ENCODE results near the gene SFT2D1.
"Not testable (repeated sequence)": the region's sequence is repeated elsewhere in the genome, so short reads cannot be mapped to it uniquely, and the experiment has no call there.

SFT2D1 gene

GRCh38 chr6:166365806-166366205 lies 23.5 kb upstream of the SFT2D1 start:
- no peak for DNase-seq (ENCODE audit: low read depth)
- H3K4me3 ChIP-seq (ENCODE audit: low read depth, low read length): no peak overlapping the region

DNA sequence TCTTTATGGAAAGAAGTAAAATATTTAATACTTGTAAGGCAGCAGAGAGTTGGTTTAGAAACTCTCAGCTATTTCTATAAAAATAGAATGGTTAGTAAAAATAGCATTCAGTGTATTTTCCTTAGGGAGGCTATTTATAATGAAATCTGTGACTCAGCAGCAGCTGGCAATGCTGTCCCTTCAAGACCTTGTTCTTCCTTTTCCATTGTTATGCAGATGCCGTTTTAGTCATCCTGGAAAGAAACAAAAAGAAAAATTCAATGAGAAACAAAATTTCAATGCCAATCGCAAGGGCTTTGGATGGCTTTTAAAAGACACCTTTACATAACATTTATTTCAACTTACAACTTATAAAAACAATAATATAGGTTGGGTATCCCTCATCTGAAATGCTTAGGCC lies 22.9 kb upstream of the SFT2D1 start:
- H3K4me3 ChIP-seq (ENCODE audit: low read depth, low read length): no peak overlapping the region
- DNase-seq (ENCODE audit: low read depth): peak; percentile 39

- no peak overlapping the region for H3K4me3 ChIP-seq (ENCODE audit: low read depth, low read length)
- no peak for DNase-seq (ENCODE audit: low read depth)
These were observed 22.1 kb upstream of the SFT2D1 start for GRCh38 chr6:166364456-166364855.

DNA sequence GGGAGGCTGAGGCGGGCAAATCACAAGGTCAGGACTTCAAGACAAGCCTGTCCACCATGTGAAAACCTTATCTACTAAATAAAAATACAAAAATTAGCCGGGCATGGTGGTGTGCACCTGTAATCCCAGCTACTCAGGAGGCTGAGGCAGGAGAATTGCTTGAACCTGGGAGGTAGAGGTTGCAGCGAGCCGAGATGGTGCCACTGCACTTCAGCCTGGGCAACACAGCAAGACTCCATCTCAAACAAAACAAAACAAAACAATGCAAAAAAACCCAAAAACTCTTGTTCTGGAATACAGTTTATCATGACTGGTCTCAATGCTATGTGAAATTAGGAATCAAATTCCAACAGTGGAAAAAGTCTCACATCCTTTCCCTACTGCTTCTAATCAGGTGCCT lies 20.1 kb upstream of the SFT2D1 start:
- H3K4me3 ChIP-seq (ENCODE audit: low read depth, low read length); DNase-seq (ENCODE audit: low read depth): not testable (repeated sequence)

DNA sequence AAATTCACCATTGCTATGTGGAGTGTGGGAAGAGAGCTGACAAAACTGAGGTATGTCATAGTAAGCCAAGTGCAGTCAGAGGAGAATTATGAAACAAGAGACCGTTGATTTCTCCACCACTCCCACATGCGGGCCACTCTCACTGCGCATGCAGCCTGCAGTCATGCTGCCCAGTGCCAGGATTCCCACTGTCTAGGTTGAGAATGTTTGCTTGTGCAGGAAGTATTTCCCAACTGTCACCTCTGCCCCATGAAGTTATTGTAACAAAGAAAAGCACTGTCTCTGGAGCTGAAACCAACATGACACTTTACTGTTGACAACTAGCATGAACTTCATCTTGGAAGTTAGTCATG lies 18.7 kb upstream of the SFT2D1 start:
- no peak overlapping the region for H3K4me3 ChIP-seq (ENCODE audit: low read depth, low read length)
- peak; percentile 31 for DNase-seq (ENCODE audit: low read depth)

GRCh38 chr6:166360243-166361076 lies 18.1 kb upstream of the SFT2D1 start:
- DNase-seq (ENCODE audit: low read depth): peak; percentile 36

DNA sequence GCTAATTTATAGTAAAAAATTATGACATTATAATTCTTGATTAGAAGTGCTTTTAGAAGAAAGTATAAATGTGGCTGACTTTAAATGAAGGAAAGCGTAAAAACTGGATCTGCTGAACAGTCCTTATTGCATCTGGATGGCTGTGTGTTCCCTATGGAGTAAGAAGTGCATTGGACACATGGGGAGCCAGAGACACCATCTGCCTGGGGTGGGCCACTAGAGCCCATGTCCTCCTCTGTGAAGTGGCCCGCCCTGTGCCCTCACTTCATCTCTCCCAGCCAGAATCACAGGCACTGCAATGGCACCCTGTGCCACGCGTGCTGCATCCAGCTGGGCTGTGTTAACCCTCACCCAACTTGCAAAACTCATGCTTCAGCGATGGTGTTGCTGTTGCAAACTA lies 13.2 kb upstream of the SFT2D1 start:
- H3K4me3 ChIP-seq (ENCODE audit: low read depth, low read length): no peak overlapping the region
- no peak for DNase-seq (ENCODE audit: low read depth)

More at GRCh38 chr6:166360243-166361076, 18.1 kb upstream of the SFT2D1 start:
- H3K4me3 ChIP-seq (ENCODE audit: low read depth, low read length): no peak overlapping the region

GRCh38 chr6:166354965-166355364 lies 12.6 kb upstream of the SFT2D1 start:
- H3K4me3 ChIP-seq (ENCODE audit: low read depth, low read length): no peak overlapping the region
- DNase-seq (ENCODE audit: low read depth): no peak

GRCh38 chr6:166354143-166354542 lies 11.8 kb upstream of the SFT2D1 start:
- H3K4me3 ChIP-seq (ENCODE audit: low read depth, low read length): no peak overlapping the region
- no peak for DNase-seq (ENCODE audit: low read depth)

GRCh38 chr6:166353507-166353906 lies 11.2 kb upstream of the SFT2D1 start:
- no peak for DNase-seq (ENCODE audit: low read depth)
- no peak overlapping the region for H3K4me3 ChIP-seq (ENCODE audit: low read depth, low read length)

GRCh38 chr6:166352923-166353322 lies 10.6 kb upstream of the SFT2D1 start:
- no peak for DNase-seq (ENCODE audit: low read depth)
- no peak overlapping the region for H3K4me3 ChIP-seq (ENCODE audit: low read depth, low read length)

DNA sequence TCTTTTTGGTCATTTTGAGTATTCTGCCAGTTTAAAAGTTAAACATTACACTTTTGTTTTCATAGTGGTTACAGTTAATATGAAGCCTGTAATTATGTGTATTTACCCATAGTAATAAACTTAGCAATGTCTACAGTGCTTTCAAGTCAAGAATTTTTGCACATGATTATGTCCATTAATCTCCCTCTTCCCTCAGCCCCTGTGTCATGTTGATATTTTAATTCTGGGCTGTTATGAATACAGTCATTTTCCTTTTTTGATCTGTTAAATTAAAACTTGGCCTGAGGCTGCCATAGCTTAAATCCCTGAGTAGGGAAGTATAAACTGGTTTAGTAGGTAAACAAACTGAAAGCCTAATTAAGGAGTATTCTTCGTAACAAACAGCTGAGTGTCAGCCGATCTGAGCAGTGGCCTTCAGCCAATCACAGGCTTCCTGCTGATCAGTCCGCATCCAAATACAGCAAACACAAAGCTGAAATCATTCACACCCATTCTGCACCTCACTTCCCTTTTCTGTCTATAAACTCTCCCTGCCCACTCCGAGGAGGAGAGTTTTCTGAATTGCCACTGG lies 9.5 kb upstream of the SFT2D1 start:
- H3K4me3 ChIP-seq (ENCODE audit: low read depth, low read length): no peak overlapping the region
- DNase-seq (ENCODE audit: low read depth): no peak

DNA sequence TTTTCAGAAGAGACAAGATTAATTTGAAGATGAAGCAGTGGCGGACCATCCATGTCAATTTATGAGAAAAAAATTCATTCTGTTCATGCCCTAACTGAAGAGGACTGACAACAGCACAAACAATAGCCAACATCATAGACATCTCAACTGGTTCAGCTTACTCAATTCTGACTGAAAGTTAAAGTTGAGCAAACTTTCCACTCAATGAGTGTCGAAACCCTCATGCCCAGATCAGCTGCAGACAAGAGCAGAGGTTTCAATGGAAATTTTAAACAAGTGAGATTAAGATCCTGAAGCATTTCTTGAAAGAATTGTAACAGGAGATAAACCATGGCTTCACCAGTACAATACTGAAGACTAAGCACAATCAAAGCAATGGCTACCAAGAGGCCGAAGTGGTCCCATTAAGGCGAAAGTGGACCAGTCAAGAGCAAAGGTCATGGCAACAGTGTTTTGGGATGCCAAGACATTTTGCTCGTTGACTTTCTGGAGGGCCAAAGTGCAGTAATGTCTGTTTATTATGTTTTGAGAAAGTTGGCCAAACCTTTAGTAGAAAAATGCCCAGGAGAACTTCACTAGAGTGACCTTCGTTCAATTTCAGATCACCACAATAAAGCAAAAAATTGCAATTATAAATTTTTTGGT lies 6.1 kb upstream of the SFT2D1 start:
- DNase-seq (ENCODE audit: low read depth): no peak
- no peak overlapping the region for H3K4me3 ChIP-seq (ENCODE audit: low read depth, low read length)

DNA sequence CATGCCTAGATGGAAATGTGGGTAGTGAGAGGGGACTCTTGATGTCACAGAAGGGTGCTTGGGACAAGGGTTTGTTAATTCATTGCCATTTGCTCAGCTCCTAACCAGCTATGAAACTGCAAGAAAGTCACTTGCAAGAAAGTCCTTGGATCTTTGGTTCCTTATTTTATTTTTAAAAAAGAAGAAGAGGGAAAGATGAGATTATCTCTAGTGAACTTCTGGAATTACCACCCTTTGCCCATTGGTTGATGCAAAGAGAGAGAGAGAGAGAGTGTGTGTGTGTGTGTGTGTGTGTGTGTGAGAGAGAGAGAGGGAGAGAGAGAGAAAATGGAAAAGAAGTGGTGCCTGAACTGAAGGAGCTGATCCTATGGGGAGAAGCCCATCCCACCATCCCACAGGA lies 4.6 kb upstream of the SFT2D1 start:
- no peak for DNase-seq (ENCODE audit: low read depth)
- H3K4me3 ChIP-seq (ENCODE audit: low read depth, low read length): no peak overlapping the region

DNA sequence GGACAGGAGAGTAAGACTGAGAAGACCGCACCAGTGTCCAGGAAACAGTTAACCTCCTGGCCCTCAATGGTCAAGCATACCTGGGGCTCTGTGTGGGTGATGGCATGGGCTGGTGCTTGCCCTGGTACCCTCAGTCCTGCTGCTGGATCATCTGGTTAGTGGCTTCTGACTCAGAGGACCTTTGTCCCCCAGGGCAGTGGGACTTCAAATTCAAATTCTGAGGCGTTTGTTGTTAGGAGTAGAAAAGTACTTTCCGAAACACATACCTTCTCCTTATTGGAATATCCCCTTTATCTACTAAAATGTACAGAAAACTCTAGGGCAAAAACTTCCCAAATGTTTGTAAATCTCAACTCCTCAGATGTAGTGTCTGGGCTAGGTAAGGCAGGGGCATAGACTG lies 4.1 kb upstream of the SFT2D1 start:
- H3K4me3 ChIP-seq (ENCODE audit: low read depth, low read length): no peak overlapping the region
- no peak for DNase-seq (ENCODE audit: low read depth)

DNA sequence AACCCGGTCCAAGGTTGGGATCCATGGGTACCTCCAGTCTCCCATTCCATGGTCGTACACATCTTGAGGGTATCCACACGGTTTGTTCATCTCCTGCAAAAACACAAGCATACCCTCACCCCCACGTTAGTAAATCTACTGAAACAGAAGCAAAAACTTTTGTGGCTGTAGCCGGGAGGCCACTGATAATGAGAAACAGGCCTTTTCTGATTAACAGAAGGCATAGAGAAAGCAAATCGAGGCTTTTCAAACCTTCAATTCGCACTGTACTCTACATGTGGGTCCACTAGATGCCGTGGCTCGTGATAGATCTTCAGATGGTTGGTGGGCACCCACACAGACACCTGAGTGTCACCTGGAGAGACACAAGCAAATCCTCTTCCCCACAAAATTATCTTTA lies 3.3 kb upstream of the SFT2D1 start:
- DNase-seq (ENCODE audit: low read depth); H3K4me3 ChIP-seq (ENCODE audit: low read depth, low read length): not testable (repeated sequence)

DNA sequence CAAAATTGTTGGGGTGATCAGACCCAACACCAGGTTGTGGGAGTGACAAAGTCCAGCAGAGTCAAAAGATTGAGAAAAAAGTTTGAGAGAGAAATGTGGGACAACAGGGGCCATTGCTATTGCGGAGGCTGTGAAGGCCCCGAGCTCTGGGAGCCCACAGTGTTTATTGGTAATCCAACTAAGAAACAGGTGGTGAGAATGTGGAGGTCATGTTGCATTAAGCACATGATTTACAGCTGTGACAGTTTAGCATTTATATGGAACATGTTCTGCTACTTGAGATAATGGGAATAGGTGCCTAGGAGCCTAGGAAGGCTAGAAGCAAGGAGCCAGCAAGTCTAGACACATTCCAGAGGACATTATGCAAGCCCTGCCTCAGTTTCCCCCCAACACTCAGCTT lies 2.6 kb upstream of the SFT2D1 start:
- DNase-seq (ENCODE audit: low read depth); H3K4me3 ChIP-seq (ENCODE audit: low read depth, low read length): not testable (repeated sequence)

- no peak for DNase-seq (ENCODE audit: low read depth)
- no peak overlapping the region for H3K4me3 ChIP-seq (ENCODE audit: low read depth, low read length)
These were observed 1.9 kb upstream of the SFT2D1 start for GRCh38 chr6:166344240-166344639.

DNA sequence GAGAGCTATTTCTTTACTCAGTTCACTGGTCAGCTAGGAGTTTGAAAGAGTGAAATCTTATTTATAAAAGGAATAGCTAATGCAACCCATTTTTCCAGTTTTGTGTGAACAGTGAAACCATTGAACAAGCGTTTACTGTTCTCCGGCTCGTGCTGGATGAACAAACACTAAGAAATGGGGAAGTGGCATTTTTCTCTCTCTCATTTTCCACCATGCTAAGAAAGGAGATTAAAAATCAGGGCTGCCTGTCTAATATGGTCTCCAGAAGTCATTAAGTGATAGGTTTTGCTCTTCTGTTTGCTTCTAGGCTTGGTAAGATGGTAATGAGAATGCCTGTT lies 774 bp upstream of the SFT2D1 start:
- H3K4me3 ChIP-seq (ENCODE audit: low read depth, low read length): peak overlapping the region; percentile 98
- no peak for DNase-seq (ENCODE audit: low read depth)

DNA sequence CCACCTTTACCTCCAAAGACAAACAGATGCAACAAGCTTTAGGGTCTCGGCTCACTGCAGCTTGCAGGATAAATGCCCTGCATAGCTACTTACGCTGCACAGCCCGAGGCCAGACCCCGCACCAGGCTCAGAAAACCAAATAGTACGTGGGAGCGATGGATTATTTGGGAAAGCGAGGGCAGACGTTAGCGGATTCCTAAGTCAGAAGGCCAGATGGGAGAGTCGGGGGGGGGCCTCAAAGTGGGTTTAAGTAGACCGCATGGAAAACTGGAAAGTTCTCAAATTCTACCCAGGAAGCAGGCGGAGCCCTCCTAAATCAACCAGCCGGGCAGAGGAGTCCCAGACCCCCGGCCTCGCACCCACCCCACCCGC lies 382 bp downstream of the SFT2D1 start:
- peak overlapping the region; percentile 98 for H3K4me3 ChIP-seq (ENCODE audit: low read depth, low read length)
- DNase-seq (ENCODE audit: low read depth): no peak

GRCh38 chr6:166341464-166341863 lies 881 bp downstream of the SFT2D1 start:
- no peak for DNase-seq (ENCODE audit: low read depth)
- H3K4me3 ChIP-seq (ENCODE audit: low read depth, low read length): peak overlapping the region; percentile 98

Data from skeletal muscle cell (primary cell).